OCI-LY3 (cell line): ENCODE measurements around the gene RSPH3.
"Not testable (repeated sequence)": the region's sequence is repeated elsewhere in the genome, so short reads cannot be mapped to it uniquely, and the experiment has no call there.

ENCODE experiments used
- H2AFZ ChIP-seq: fragments of 200-600, 300-600 bp; shearing (Covaris generic); 2 replicates; pipeline ENCODE4 v1.6.0; 2014; ENCODE audit warnings: antibody characterized with exemption, low read depth, low read length
- H3K27ac ChIP-seq: fragments of 200-600, 300-600 bp; sonication (generic); 2 replicates; pipeline ENCODE4 v1.5.1; 2014; ENCODE audit warnings: mild to moderate bottlenecking, low read length, moderate library complexity, mixed read lengths
- H3K27me3 ChIP-seq: fragments of 200-600, 300-600 bp; sonication (generic); 2 replicates; pipeline ENCODE4 v1.6.1; 2014; ENCODE audit warnings: low read depth, low read length, mixed read lengths
- H3K36me3 ChIP-seq: fragments of 200-600, 300-600 bp; sonication (generic); replicated peaks from 2 replicates; pipeline ENCODE3; 2014; ENCODE audit warnings: low read depth, low read length, mixed read lengths
- H3K4me1 ChIP-seq: fragments of 300-600, 200-600 bp; sonication (generic); 2 replicates; pipeline ENCODE4 v1.6.1; 2014; ENCODE audit warnings: low read length, mixed read lengths
- H3K4me2 ChIP-seq: fragments of 200-600, 300-600 bp; sonication (generic); 2 replicates; pipeline ENCODE4 v1.6.1; 2014; ENCODE audit warnings: low read length, mixed read lengths
- H3K4me3 ChIP-seq: fragments of 300-600, 200-600 bp; sonication (generic); 2 replicates; pipeline ENCODE4 v1.5.1; 2014; ENCODE audit warnings: antibody characterized with exemption, mild to moderate bottlenecking, low read length, moderate library complexity
- H3K79me2 ChIP-seq: fragments of 300-600, 200-600 bp; shearing (Covaris generic); 2 replicates; pipeline ENCODE4 v1.6.1; 2014; ENCODE audit warnings: mild to moderate bottlenecking, low read length, mixed read lengths
- H3K9ac ChIP-seq: fragments of 300-600, 200-600 bp; shearing (Covaris generic); 2 replicates; pipeline ENCODE4 v1.6.0; 2014; ENCODE audit warnings: mild to moderate bottlenecking, low read length, moderate library complexity
- H3K9me3 ChIP-seq: fragments of 200-600, 300-600 bp; shearing (Covaris generic); 2 replicates; pipeline ENCODE4 v1.6.1; 2014; ENCODE audit warnings: low read length, mixed read lengths; ENCODE audit not compliant: insufficient read depth
- H4K20me1 ChIP-seq: fragments of 200-600, 300-600 bp; sonication (generic); 2 replicates; pipeline ENCODE4 v1.6.1; 2016; ENCODE audit warnings: low read length, mixed read lengths; ENCODE audit not compliant: insufficient read depth
- EZH2phosphoT487 ChIP-seq: fragments of 200-600 bp; shearing (Covaris generic); IDR thresholded peaks from 2 replicates; pipeline ENCODE4 v1.6.1; 2018; ENCODE audit warnings: antibody characterized with exemption, mixed run types, low read depth
- TF ChIP-seq, protein P1 (sequence below): fragments of 200-600, 300-600 bp; sonication (generic); IDR thresholded peaks from 2 replicates; pipeline ENCODE4 v1.5.1; 2014; ENCODE audit warnings: antibody characterized with exemption, low read length, low read depth

RSPH3 gene

GRCh38 chr6:159035891-159036290 lies 35.9 kb upstream of the RSPH3 start:
- TF ChIP-seq, protein P1, sequence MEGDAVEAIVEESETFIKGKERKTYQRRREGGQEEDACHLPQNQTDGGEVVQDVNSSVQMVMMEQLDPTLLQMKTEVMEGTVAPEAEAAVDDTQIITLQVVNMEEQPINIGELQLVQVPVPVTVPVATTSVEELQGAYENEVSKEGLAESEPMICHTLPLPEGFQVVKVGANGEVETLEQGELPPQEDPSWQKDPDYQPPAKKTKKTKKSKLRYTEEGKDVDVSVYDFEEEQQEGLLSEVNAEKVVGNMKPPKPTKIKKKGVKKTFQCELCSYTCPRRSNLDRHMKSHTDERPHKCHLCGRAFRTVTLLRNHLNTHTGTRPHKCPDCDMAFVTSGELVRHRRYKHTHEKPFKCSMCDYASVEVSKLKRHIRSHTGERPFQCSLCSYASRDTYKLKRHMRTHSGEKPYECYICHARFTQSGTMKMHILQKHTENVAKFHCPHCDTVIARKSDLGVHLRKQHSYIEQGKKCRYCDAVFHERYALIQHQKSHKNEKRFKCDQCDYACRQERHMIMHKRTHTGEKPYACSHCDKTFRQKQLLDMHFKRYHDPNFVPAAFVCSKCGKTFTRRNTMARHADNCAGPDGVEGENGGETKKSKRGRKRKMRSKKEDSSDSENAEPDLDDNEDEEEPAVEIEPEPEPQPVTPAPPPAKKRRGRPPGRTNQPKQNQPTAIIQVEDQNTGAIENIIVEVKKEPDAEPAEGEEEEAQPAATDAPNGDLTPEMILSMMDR = no peak
- no peak for TF ChIP-seq EZH2phosphoT487
- H3K36me3 ChIP-seq = peaks cover 48% of the 10 kb centered on the region
- H3K79me2 ChIP-seq = peaks cover 34% of the 10 kb centered on the region
- peaks cover 16% of the 10 kb centered on the region for H4K20me1 ChIP-seq
- H3K27ac ChIP-seq = no peak overlapping the region; the same call in 1 of the 2 replicates
- no peaks in the 10 kb centered on the region for H3K27me3 ChIP-seq
- H3K4me2 ChIP-seq = no peak overlapping the region
- peaks cover 79% of the 10 kb centered on the region for H3K4me1 ChIP-seq
- H2AFZ ChIP-seq = no peak overlapping the region
- no peak overlapping the region for H3K9ac ChIP-seq
- no peak overlapping the region for H3K4me3 ChIP-seq
- no peaks in the 10 kb centered on the region for H3K9me3 ChIP-seq

GRCh38 chr6:159033160-159034049 lies 33.4 kb upstream of the RSPH3 start:
- peak overlapping the region; percentile 73 for H3K27ac ChIP-seq

DNA sequence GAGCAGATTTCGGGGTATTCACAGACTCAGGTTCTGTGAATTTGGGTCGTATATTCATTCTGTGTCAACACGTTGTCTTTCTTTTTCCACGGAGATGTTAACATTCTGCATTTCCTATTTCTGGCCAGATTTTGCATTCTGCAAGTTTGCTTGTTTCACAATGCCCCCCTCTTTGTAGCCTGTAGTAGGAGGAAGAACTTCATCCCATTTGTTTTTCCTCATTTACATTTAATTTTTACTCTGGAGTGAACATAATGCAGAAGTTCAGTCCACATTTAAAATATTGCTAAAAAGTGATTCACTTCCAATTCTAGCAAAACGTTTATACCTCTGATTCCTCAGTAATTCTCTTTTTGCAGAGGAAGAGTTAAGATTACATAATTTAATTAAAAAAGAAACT lies 31.8 kb upstream of the RSPH3 start:
- no peaks in the 10 kb centered on the region for H3K27me3 ChIP-seq
- no peak overlapping the region for H3K9ac ChIP-seq
- H4K20me1 ChIP-seq = peaks cover 16% of the 10 kb centered on the region
- TF ChIP-seq, protein P1 = no peak
- no peak for TF ChIP-seq EZH2phosphoT487
- no peak overlapping the region for H3K4me3 ChIP-seq
- peaks cover 27% of the 10 kb centered on the region for H3K36me3 ChIP-seq
- H2AFZ ChIP-seq = no peak overlapping the region
- no peak overlapping the region for H3K4me2 ChIP-seq
- peaks cover 40% of the 10 kb centered on the region for H3K4me1 ChIP-seq
- H3K9me3 ChIP-seq = no peaks in the 10 kb centered on the region
- H3K79me2 ChIP-seq = peaks cover 17% of the 10 kb centered on the region
- H3K27ac ChIP-seq = no peak overlapping the region

More at GRCh38 chr6:159033160-159034049, 33.4 kb upstream of the RSPH3 start:
- Histone ChIP-seq H3K9me3 (no peaks in the 10 kb centered on the region), H2AFZ (no peak overlapping the region), H3K9ac (no peak overlapping the region; the same call in 1 of the 2 replicates), H3K27me3 (no peaks in the 10 kb centered on the region), H3K4me2 (peak overlapping the region; percentile 32), H3K4me1 (peaks cover 55% of the 10 kb centered on the region), H4K20me1 (peaks cover 16% of the 10 kb centered on the region), H3K79me2 (peaks cover 31% of the 10 kb centered on the region), H3K4me3 (no peak overlapping the region), H3K36me3 (peaks cover 38% of the 10 kb centered on the region)
- TF ChIP-seq, protein P1 = no peak
- no peak for TF ChIP-seq EZH2phosphoT487

- Histone ChIP-seq H3K27ac (no peak overlapping the region), H4K20me1 (0 out of 2 replicates have a peak, but pooled peaks cover 3% of the 10 kb centered on the region), H3K9me3 (no peaks in the 10 kb centered on the region), H3K79me2 (0 out of 2 replicates have a peak, but pooled peaks cover under 1% of the 10 kb centered on the region), H3K4me1 (peaks cover 23% of the 10 kb centered on the region), H3K27me3 (no peaks in the 10 kb centered on the region), H3K36me3 (peaks cover 11% of the 10 kb centered on the region), H2AFZ (no peak overlapping the region), H3K4me3 (no peak overlapping the region), H3K4me2 (no peak overlapping the region), H3K9ac (no peak overlapping the region)
- no peak for TF ChIP-seq EZH2phosphoT487
- TF ChIP-seq, protein P1 = no peak
These were observed 30.2 kb upstream of the RSPH3 start for GRCh38 chr6:159030168-159030567.

- not testable (repeated sequence) for H4K20me1 ChIP-seq
These were observed 25.2 kb upstream of the RSPH3 start for GRCh38 chr6:159025224-159025623.

More at GRCh38 chr6:159025224-159025623, 25.2 kb upstream of the RSPH3 start:
- not testable (repeated sequence) for H2AFZ ChIP-seq, H3K79me2 ChIP-seq, H3K9me3 ChIP-seq, H3K27ac ChIP-seq, H3K27me3 ChIP-seq, H3K9ac ChIP-seq, H3K4me2 ChIP-seq, H3K4me3 ChIP-seq
- H3K4me1 ChIP-seq = peaks cover 28% of the 10 kb centered on the region
- peaks cover 26% of the 10 kb centered on the region for H3K36me3 ChIP-seq
